ENCODE data around the gene MAP2K7.

Gene MAP2K7

GRCh38 chr19:7963566-7963965 lies 59.9 kb downstream of the MAP2K7 start:
- no peak for DNase-seq (ENCODE audit: low spot score)
